HEK293 (cell line): ENCODE results near the gene PRADC1.

Experiments used
- KLF9 ChIP-seq: fragments of 450-650 bp; formaldehyde crosslinking; IDR thresholded peaks from 2 replicates; pipeline ENCODE4 v1.5.1; 2016; ENCODE audit warnings: missing biosample characterization, missing genetic modification characterization, low read depth
- YY2 ChIP-seq: fragments of 450-650 bp; formaldehyde crosslinking; IDR thresholded peaks from 2 replicates; pipeline ENCODE4 v1.5.1; 2016; ENCODE audit warnings: missing biosample characterization, missing genetic modification characterization
- TF ChIP-seq, protein P1 (sequence below): fragments of 450-650 bp; formaldehyde crosslinking; IDR thresholded peaks from 2 replicates; pipeline ENCODE4 v1.5.1; 2016; ENCODE audit warnings: missing biosample characterization, missing genetic modification characterization

- TF ChIP-seq, protein P1, sequence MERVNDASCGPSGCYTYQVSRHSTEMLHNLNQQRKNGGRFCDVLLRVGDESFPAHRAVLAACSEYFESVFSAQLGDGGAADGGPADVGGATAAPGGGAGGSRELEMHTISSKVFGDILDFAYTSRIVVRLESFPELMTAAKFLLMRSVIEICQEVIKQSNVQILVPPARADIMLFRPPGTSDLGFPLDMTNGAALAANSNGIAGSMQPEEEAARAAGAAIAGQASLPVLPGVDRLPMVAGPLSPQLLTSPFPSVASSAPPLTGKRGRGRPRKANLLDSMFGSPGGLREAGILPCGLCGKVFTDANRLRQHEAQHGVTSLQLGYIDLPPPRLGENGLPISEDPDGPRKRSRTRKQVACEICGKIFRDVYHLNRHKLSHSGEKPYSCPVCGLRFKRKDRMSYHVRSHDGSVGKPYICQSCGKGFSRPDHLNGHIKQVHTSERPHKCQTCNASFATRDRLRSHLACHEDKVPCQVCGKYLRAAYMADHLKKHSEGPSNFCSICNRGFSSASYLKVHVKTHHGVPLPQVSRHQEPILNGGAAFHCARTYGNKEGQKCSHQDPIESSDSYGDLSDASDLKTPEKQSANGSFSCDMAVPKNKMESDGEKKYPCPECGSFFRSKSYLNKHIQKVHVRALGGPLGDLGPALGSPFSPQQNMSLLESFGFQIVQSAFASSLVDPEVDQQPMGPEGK (tag by site-specific recombination), result no peak
- TF ChIP-seq KLF9 (no peak), YY2 (tag by site-specific recombination) (no peak)
These were observed 5.9 kb upstream of the PRADC1 start for GRCh38 chr2:73238976-73239375.
